Measurements from ENCODE around the gene TSHZ3. TPM values are rescaled to one million over a fixed set of nuclear protein-coding genes. Genes with fewer than 3 reads are reported as not detected.

Gene TSHZ3
- total and polyA plus RNA-seq, 2 of the 8 experiments (the other 6 are each of a cell fraction or from before 2014, with no cell fraction given) = 3.1 to 12.3 TPM

DNA sequence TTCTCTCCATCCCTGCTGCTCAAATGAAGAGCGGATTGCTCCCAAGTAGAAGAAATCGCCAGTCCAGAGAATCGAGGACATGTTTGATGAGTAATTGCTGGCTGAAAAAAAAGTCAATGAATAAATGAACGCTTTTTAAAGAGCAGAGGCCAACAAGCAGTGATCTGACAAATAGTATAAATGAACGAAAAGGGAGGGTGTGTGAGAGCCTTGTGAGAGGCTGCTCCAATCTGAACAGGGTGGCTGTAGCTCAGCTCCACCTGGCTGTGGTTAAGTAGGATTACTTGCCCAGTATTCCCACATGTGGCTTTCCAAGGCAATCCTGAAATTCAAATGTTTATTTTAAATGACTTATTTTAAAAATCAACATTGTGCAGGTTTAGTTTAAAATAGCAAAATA lies 117.1 kb downstream of the TSHZ3 start:
- Histone ChIP-seq H2BK120ac (replicated peaks; ENCODE audit: low read depth, low read length) (no peak overlapping the region), H3K56ac (replicated peaks; ENCODE audit: insufficient read length, low read depth, low read length) (no peak overlapping the region), H3K4me3 (ENCODE audit: extremely low read depth in 1 of 4, insufficient read depth in 2 of 4, low read depth in 3 of 4, low read length in 4 of 4) (no peak overlapping the region), H4K5ac (ENCODE audit: insufficient read length, low read depth, low read length) (no peak overlapping the region), H3K27ac (ENCODE audit: low read depth, low read length) (no peak overlapping the region), H2BK12ac (ENCODE audit: low read depth, low read length) (no peak overlapping the region), H3K36me3 (ENCODE audit: control insufficient read depth in 2 of 4, insufficient read depth in 4 of 4, low read length in 3 of 4) (no peaks in the 10 kb centered on the region), H3K4me1 (replicated peaks in 1 of 4; ENCODE audit: control insufficient read depth in 3 of 4, insufficient read depth in 4 of 4, low read length in 3 of 4) (peaks cover 0 to 6% (median 0%) of the 10 kb centered on the region in 4 experiments; a peak in 1 of 7 replicates), H3K9me3 (ENCODE audit: insufficient read depth in 2 of 2, low read depth in 1 of 2, low read length in 1 of 2) (no peaks in the 10 kb centered on the region), H4K91ac (replicated peaks; ENCODE audit: insufficient read length, low read length) (no peak overlapping the region), H2AK5ac (ENCODE audit: low read depth, low read length) (no peak overlapping the region), H3K23ac (ENCODE audit: insufficient read length) (no peak overlapping the region), H3K9ac (replicated peaks in 1 of 4; ENCODE audit: extremely low read depth in 1 of 4, low read depth in 3 of 4, low read length in 3 of 4) (no peak overlapping the region), H3K4me2 (ENCODE audit: insufficient read depth in 1 of 2, low read depth in 2 of 2, low read length in 2 of 2) (no peak overlapping the region), H2BK20ac (ENCODE audit: low read length) (no peak overlapping the region), H3K23me2 (ENCODE audit: low read depth, low read length) (no peaks in the 10 kb centered on the region), H2BK5ac (ENCODE audit: low read depth, low read length) (no peak overlapping the region), H3K18ac (ENCODE audit: extremely low read depth, low read length) (no peak overlapping the region), H3K79me1 (ENCODE audit: low read depth, low read length) (no peaks in the 10 kb centered on the region), H2AFZ (ENCODE audit: low read length) (no peak overlapping the region), H2BK15ac (ENCODE audit: low read length) (no peak overlapping the region), H3K4ac (replicated peaks; ENCODE audit: insufficient read length, low read depth, low read length) (no peak overlapping the region), H4K8ac (ENCODE audit: extremely low read depth, insufficient read depth, low read length) (no peak overlapping the region), H3K27me3 (replicated peaks in 1 of 4; ENCODE audit: control insufficient read depth in 3 of 4, extremely low read depth in 1 of 4, insufficient read depth in 3 of 4, low read length in 3 of 4) (no peaks in the 10 kb centered on the region), H3K79me2 (ENCODE audit: control insufficient read depth in 1 of 2, insufficient read depth in 2 of 2, low read length in 2 of 2) (no peaks in the 10 kb centered on the region), H3K14ac (ENCODE audit: insufficient read length) (no peak overlapping the region), H4K20me1 (replicated peaks in 1 of 2; ENCODE audit: control insufficient read depth in 1 of 2, insufficient read depth in 2 of 2, low read length in 2 of 2) (no peaks in the 10 kb centered on the region)
- FAIRE-seq (peak; percentile 66), DNase-seq (ENCODE audit: low read depth in 1 of 2, low spot score in 2 of 2) (no peak)
- ChIA-PET POLR2A (ENCODE audit: partially characterized antibody) (no interaction called here), CTCF (ENCODE audit: partially characterized antibody) (interaction anchor here (0.9 to 3.3 kb wide), 6 partner anchors 10 to 562 kb away, joined by 3 to 11 read pairs (median 4); no protein-coding TSS in a partner anchor)
- TF ChIP-seq CHD1 (IDR thresholded peaks at IDR 0.05; ENCODE audit: low read depth, low read length) (no peak), POLR2A (IDR thresholded peaks at IDR 0.05; ENCODE audit: control extremely low read depth in 1 of 2, low read depth in 2 of 2, low read length in 2 of 2) (no peak), CTCF (IDR thresholded peaks at IDR 0.05; ENCODE audit: control extremely low read depth in 1 of 3, insufficient read depth in 1 of 3, low read depth in 1 of 3, low read length in 3 of 3) (peak; percentile 29 to 41 (median 40); a peak in 3 of 4 replicates), RBBP5 (IDR thresholded peaks at IDR 0.05; ENCODE audit: borderline replicate concordance, low read depth, low read length) (no peak), HDAC6 (IDR thresholded peaks at IDR 0.05; ENCODE audit: low read depth, low read length) (no peak), RAD21 (IDR thresholded peaks at IDR 0.05 in 1 of 2, conservative IDR thresholded peaks at IDR 0.05 in 1 of 2; ENCODE audit: low read depth in 2 of 2, low read length in 2 of 2) (peak; percentile 45 to 59; a peak in 3 of 4 replicates), SP1 (IDR thresholded peaks at IDR 0.05; ENCODE audit: low read depth, low read length) (no peak), TAF1 (IDR thresholded peaks at IDR 0.05; ENCODE audit: low read depth, low read length) (no peak), PHF8 (conservative IDR thresholded peaks at IDR 0.05; ENCODE audit: low read depth, low read length) (no peak)
- WGBS, 2 experiments (ENCODE audit: extremely low coverage in 1 of 2, insufficient coverage in 1 of 2, insufficient read length in 1 of 2, insufficient replicate concordance in 2 of 2, low coverage in 1 of 2, low lambda C conversion rate in 2 of 2, missing lambda C conversion rate in 1 of 2) = 79% methylated on average over 5 of the region's 5 CpGs; no CpG with 5 or more reads in 1 of the 2 experiments
